WERI-Rb-1 (cell line): ENCODE data around the gene BRD8.

Experiments used
- DNase-seq: peaks from one replicate; pipeline ENCODE4 v3.0.0-alpha.2; 2020
- H3K27ac ChIP-seq: fragments of 250-450 bp; sonication (Bioruptor Pico); 2 replicates; pipeline ENCODE4 v1.5.1; 2020; ENCODE audit warnings: mild to moderate bottlenecking, moderate library complexity
- H3K27me3 ChIP-seq: fragments of 250-450 bp; sonication (Bioruptor Pico); 2 replicates; pipeline ENCODE4 v1.5.1; 2021; ENCODE audit warnings: mild to moderate bottlenecking, low read depth, moderate library complexity; ENCODE audit not compliant: insufficient read depth, severe bottlenecking
- H3K36me3 ChIP-seq: fragments of 250-450 bp; sonication (Bioruptor Pico); 2 replicates; pipeline ENCODE4 v1.5.1; 2020; ENCODE audit warnings: mild to moderate bottlenecking, moderate library complexity
- H3K4me3 ChIP-seq: 2 replicates; pipeline ENCODE4 v1.5.1; 2011; ENCODE audit warnings: low read depth, mild to moderate bottlenecking, control low read depth, low read length
- H3K9me3 ChIP-seq: fragments of 250-450 bp; sonication (Bioruptor Pico); 2 replicates; pipeline ENCODE4 v1.5.1; 2021; ENCODE audit warnings: mild to moderate bottlenecking, moderate library complexity; ENCODE audit not compliant: severe bottlenecking
- CTCF ChIP-seq: IDR thresholded peaks from 2 replicates; pipeline ENCODE4 v1.5.1; 2011; ENCODE audit warnings: low read depth, mild to moderate bottlenecking, control low read depth, inconsistent platforms, low read length

The BRD8 gene

GRCh38 chr5:138095100-138095907, 83.1 kb downstream of the BRD8 start:
- H3K27me3 ChIP-seq = no peaks in the 10 kb centered on the region
- TF ChIP-seq CTCF = no peak
- no peak overlapping the region for H3K4me3 ChIP-seq
- no peaks in the 10 kb centered on the region for H3K9me3 ChIP-seq
- H3K27ac ChIP-seq = no peak overlapping the region
- no peak for DNase-seq
- no peaks in the 10 kb centered on the region for H3K36me3 ChIP-seq

DNA sequence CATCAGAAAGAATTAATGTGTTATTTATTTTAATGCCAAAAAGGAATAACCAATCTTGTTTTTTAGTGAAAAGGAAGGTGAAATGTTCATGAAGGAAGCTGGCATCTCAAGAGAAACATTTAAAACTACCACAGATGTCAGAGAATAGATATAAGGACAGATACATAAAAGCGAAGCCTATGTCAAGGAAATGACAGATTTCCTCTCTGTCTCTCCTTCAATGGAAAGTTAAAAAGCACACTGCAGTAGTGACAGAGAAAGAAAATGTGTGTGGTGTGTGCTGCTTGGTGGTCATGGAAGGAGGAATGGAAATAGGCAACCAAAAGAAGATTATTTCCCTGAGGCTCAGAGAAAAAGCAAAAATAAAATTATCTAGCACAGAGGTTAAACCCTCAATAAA, 85.4 kb downstream of the BRD8 start:
- Histone ChIP-seq H3K27me3 (no peaks in the 10 kb centered on the region), H3K36me3 (no peaks in the 10 kb centered on the region), H3K4me3 (no peak overlapping the region), H3K9me3 (no peaks in the 10 kb centered on the region), H3K27ac (no peak overlapping the region)
- TF ChIP-seq CTCF = no peak
- DNase-seq = no peak

DNA sequence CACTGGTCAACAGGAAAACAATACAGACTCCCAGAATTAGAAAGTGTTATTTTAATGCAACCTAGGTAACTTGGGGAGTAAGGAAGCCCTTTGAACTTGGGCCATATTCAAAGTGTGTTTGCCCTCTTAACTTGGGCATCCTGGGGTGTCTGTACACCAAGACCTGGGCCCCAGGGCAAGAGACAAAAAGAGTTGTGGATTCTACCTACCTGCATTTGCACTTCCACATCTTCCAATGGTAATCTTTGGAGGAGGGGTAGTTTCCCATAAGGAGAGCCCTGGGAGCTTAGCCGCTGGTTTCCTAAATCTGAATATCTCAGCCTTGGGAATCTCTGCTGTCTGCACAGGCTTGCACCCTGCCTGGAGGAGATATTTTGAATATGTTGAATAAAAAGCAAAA, 86.1 kb downstream of the BRD8 start:
- no peaks in the 10 kb centered on the region for H3K27me3 ChIP-seq
- DNase-seq = no peak
- H3K27ac ChIP-seq = no peak overlapping the region
- H3K4me3 ChIP-seq = no peak overlapping the region
- no peak for TF ChIP-seq CTCF
- no peaks in the 10 kb centered on the region for H3K9me3 ChIP-seq
- H3K36me3 ChIP-seq = no peaks in the 10 kb centered on the region

- DNase-seq = no peak
- TF ChIP-seq CTCF = no peak
- H3K9me3 ChIP-seq = no peaks in the 10 kb centered on the region
- no peaks in the 10 kb centered on the region for H3K36me3 ChIP-seq
- no peaks in the 10 kb centered on the region for H3K27me3 ChIP-seq
- H3K4me3 ChIP-seq = no peak overlapping the region
- H3K27ac ChIP-seq = no peak overlapping the region
These were observed 86.7 kb downstream of the BRD8 start for GRCh38 chr5:138091685-138092084.
